GM18907 (cell line): ENCODE data around the gene NOX4.
"Not testable (repeated sequence)": the region's sequence is repeated elsewhere in the genome, so short reads cannot be mapped to it uniquely, and the experiment has no call there.

Experiments used
- ATAC-seq: cut with Tn5 transposase; IDR thresholded peaks from one replicate; pipeline ENCODE4 v1.9.1; 2021; ENCODE audit warnings: mild to moderate bottlenecking, moderate library complexity; ENCODE audit not compliant: unreplicated experiment

NOX4 gene

DNA sequence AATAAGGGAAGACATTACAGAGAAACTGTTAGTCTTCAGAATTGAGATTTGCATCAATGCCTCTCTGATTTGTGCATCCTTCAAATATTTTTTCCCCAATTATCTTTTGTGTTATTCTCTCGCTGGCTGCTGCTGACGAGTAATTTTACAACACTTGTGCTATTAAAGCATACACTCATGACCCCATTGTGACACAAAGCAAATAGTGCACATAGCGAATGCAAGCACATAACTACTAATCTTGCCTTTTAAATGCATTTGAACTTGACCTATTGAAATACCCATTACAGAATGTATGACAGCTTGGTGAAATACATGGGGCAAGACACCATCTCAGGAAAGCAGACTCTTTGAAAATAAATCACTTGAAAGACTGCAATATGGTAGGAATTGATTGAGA is 180.6 kb downstream of the NOX4 start:
- not testable (repeated sequence) for ATAC-seq

DNA sequence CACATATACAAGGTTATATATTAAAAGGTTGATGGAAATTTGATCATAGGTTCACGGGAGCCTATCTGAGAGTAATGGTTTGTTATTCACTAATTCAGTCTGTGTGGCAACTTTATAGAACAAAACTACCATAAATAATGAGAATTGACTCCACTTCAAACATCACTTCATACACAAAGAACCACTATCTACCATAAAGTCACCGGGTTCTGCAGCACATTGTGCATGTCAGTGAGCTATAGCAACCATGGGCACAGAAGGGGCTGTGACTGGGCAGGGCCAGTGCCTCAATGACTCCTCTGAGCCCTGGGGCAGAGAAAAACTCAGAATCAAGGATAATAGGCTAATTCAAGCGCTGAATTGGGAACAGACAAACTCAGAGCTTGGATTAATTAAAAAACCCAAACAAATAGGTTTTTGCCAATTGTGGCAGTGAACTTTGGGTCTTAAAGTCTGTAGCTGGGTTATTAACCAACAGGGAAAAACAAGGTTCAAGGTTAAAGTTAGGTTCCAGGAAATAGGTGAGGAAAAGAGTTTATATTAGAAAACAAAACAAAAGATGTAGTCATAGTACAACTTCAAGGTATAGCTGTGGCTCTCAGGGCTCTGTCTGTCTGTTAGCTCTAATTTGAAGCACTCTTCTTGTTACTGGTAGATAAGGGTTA is 181.7 kb downstream of the NOX4 start:
- not testable (repeated sequence) for ATAC-seq

DNA sequence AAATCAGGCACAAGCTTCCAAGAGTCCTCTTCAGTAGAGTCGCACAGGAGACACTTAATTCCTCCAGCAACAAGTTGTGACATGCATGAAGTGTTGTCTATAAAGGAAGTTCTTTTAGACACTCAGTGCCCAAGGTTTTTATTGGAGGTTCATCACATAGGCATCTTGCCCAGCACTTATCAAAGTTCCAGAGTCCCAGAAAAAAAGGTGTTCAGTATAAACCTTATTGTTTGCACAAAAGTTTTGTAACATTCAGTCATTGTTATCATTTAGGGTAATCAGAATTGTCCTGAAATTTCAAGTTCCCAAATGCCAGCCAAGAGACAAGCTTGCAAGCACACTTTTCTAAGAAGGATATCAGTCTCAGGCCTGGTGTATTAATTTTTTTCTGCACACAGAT is 182.9 kb downstream of the NOX4 start:
- not testable (repeated sequence) for ATAC-seq

DNA sequence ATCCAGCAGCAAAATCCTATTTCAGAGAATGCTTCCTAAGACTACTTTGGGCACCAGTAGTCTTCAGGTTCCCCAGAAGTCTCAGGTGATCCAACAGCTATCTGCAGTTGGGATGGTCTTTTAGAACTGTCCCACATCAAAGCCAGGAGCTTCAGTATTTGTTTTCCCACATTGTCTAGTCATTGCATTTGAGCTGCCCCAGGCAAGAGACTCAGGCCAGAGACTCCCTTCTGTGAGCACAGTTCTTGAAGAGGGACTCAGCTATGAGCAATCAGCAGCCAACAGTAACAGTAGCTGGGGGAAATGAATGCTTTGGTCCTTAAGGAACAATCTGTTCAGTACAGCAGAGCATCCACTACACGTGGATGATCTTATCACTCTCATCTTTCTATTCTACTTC is 188.1 kb downstream of the NOX4 start:
- not testable (repeated sequence) for ATAC-seq

DNA sequence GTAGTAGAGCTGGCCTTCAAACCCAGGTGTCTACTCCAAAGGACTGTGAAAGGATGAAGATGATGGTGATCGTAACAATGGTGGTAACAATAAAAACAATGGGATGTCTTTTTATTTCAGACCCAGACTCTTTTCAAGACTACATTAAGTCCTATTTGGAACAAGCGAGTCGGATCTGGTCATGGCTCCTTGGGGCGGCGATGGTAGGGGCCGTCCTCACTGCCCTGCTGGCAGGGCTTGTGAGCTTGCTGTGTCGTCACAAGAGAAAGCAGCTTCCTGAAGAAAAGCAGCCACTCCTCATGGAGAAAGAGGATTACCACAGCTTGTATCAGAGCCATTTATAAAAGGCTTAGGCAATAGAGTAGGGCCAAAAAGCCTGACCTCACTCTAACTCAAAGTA is 196.2 kb downstream of the NOX4 start:
- ATAC-seq: not testable (repeated sequence)

DNA sequence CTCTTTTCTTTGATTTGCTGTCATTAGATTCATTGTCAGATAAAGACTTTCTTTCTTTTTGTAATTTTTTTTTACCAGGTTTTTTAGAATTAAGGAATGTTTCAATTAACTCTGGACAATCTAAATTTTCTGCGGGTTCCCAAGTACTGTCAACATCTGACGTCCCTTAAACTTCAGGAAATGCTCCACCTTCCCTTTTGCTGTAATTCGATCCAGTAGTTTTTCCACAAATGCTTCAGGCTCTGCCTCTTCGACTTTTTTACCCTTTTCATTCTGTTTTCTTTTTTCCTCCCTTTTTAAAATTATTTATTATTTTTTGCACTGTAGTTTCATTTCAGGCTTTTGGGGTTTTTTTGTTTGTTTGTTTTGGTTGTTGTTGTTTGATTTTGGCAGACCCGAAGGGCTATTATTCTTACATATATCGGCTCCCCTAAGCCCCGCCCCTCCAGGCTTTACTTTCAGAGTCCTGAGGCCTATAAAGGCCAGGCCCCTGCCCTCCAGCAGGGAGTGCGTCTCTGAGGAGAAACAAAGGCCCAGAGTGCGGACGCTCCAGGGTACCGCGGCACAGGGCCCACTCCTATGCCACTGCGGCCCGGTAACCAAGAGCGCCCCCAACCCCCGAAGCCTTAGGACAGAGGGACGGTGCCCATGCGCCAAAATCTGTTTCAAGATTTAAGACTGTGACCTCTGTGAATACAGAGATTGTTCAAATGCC is 197.1 kb downstream of the NOX4 start:
- ATAC-seq: no peak

DNA sequence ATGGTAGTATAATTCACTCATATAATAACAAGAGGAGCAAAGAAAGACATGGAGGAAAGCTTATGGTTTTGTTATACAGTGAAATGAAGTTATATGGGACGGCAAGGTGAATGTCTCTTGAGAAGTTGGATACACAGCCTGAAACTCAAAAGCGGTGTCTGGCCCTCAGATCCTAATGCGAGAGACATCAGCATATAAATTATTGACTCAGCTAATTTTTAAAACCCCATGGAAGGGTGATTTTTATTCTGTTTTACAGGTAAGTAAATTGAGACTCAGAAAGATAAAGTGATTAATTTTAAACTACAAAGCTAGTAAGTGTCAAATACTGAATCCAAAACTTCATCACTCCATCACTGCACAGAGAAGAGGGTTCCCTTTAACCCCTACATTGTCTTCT is 203.2 kb downstream of the NOX4 start:
- ATAC-seq: not testable (repeated sequence)

DNA sequence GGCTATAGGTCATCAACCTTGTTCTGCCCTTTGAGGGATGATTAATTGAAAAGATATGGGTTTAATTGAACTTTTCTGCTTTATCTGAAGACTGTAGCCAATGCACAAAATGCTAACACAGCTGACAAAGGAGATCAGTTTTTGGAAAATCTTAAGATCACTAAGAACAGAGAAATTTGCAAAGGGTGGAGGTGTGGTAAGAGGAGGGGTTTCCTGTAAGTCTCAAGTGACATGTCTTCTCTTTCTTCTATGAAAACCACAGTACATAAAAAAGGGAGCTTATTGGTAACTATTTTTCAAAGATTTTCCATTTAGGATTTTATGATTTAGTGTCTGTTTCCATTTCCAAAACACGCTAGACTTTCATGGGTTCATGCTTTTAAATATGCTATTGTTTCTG is 204.6 kb downstream of the NOX4 start:
- ATAC-seq: not testable (repeated sequence)

DNA sequence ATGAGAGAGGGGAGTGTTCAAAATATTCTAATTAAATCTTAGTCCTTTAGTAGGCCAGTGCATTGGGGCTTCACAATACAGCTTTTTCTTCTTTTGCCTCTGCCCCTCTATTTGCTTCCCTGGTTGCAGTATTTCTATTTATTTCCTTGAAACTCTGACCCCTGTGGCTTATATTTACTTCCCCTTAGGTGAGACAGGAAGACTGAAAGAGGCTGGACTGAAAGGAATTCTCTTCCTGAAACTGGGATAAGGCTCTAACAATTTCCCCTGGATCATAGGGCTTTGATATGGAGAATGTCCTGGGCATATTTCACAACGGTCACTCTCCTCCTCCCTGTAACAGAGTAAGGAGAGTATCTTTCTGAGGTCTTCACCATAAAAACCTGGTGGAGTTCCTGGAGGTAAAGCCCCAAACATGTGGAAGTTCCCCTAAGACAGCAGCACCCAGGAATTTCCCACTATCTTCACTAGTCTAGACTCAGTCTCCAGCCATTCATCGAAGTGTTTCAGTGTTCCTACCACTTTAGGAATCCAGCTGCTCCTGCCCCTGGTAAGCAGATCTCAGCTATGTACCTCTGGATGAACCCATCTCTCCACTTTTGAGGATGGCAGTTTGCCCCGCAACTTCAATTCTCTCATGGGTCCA is 210.0 kb downstream of the NOX4 start:
- ATAC-seq: not testable (repeated sequence)

DNA sequence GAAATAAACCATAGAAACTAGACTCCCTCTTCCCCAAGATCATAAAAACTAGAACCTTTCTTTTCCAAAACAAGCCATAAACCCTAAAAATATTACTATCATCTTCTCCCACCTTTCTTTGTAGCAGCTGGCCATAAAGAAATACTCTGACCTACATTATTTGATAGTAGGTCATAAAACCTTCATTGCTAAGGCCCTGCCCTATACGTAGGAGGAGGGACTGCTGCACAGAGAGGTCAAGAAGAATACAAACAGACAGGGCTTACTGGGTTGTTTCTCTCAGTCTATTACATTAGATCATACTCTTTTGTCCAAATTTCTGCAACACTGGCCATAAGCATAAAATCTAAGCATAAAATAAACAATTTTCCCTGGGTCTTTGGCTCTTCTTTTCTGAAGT is 212.0 kb downstream of the NOX4 start:
- no peak for ATAC-seq

DNA sequence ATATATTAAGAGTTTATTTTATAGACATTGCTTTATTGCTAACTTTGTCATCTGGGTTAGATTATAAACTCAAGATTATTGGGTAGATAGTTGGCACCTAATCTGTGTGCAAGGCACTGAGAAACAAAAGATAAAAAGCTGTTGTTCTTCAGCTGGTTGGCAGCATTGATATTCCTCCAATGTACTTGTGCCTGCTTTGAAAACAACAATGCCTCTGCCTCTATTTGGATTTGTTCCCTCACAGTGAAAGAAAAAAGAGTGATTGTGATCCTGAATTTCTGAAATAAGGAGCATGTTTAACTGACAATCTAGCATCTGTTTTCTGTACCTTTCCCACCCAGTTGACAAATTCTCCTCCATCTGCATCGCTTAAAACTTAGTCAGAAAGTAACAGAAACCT is 215.2 kb downstream of the NOX4 start:
- no peak for ATAC-seq
